ENCODE results near the gene IQCM.

The IQCM gene

GRCh38 chr4:149498246-149498645 lies 317.4 kb downstream of the IQCM start (continued):
- TF ChIP-seq ZNF211 (tag by site-specific recombination; IDR thresholded peaks at IDR 0.05; ENCODE audit: low read depth) (no peak), ZSCAN16 (tag by site-specific recombination; IDR thresholded peaks at IDR 0.05) (no peak)

- H3K4me1 ChIP-seq (ENCODE audit: control insufficient read depth, insufficient read depth, low read length), result no peaks in the 10 kb centered on the region
- H3K36me3 ChIP-seq (ENCODE audit: control insufficient read depth in 2 of 2, insufficient read depth in 1 of 2, low read length in 2 of 2), result no peaks in the 10 kb centered on the region
- no peaks in the 10 kb centered on the region for H3K9me3 ChIP-seq (ENCODE audit: control insufficient read depth, insufficient read depth, low read depth, low read length)
- no peak overlapping the region for H3K4me3 ChIP-seq (ENCODE audit: low read depth, low read length)
- POLR2A ChIA-PET, result no interaction called here
- no peak overlapping the region for H3K27ac ChIP-seq (ENCODE audit: extremely low read depth, low read depth, low read length)
- TF ChIP-seq ZNF146 (tag by site-specific recombination; IDR thresholded peaks at IDR 0.05), result no peak
- no peak for TF ChIP-seq ZNF792 (tag by site-specific recombination; IDR thresholded peaks at IDR 0.05)
- no peak for TF ChIP-seq SP3 (tag by site-specific recombination; IDR thresholded peaks at IDR 0.05)
- TF ChIP-seq ZNF624 (tag by site-specific recombination; IDR thresholded peaks at IDR 0.05), result no peak
- TF ChIP-seq, protein P1, sequence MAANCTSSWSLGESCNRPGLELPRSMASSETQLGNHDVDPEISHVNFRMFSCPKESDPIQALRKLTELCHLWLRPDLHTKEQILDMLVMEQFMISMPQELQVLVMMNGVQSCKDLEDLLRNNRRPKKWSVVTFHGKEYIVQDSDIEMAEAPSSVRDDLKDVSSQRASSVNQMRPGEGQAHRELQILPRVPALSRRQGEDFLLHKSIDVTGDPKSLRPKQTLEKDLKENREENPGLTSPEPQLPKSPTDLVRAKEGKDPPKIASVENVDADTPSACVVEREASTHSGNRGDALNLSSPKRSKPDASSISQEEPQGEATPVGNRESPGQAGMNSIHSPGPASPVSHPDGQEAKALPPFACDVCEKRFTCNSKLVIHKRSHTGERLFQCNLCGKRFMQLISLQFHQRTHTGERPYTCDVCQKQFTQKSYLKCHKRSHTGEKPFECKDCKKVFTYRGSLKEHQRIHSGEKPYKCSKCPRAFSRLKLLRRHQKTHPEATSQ (tag by site-specific recombination; IDR thresholded peaks at IDR 0.05), result no peak
- no peak for TF ChIP-seq HOXA7 (CRISPR knock-in tag; IDR thresholded peaks at IDR 0.05; ENCODE audit: borderline replicate concordance)
- TF ChIP-seq ZNF433 (tag by site-specific recombination; IDR thresholded peaks at IDR 0.05; ENCODE audit: low read depth), result no peak
- TF ChIP-seq ZNF292 (tag by site-specific recombination; IDR thresholded peaks at IDR 0.05; ENCODE audit: borderline replicate concordance, low read depth), result no peak
- TF ChIP-seq, protein P2, sequence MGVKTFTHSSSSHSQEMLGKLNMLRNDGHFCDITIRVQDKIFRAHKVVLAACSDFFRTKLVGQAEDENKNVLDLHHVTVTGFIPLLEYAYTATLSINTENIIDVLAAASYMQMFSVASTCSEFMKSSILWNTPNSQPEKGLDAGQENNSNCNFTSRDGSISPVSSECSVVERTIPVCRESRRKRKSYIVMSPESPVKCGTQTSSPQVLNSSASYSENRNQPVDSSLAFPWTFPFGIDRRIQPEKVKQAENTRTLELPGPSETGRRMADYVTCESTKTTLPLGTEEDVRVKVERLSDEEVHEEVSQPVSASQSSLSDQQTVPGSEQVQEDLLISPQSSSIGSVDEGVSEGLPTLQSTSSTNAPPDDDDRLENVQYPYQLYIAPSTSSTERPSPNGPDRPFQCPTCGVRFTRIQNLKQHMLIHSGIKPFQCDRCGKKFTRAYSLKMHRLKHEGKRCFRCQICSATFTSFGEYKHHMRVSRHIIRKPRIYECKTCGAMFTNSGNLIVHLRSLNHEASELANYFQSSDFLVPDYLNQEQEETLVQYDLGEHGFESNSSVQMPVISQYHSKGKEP (tag by site-specific recombination; IDR thresholded peaks at IDR 0.05), result no peak
- TF ChIP-seq ZNF221 (tag by site-specific recombination; IDR thresholded peaks at IDR 0.05; ENCODE audit: borderline replicate concordance), result no peak
- no peak for TF ChIP-seq HOXC10 (CRISPR knock-in tag; IDR thresholded peaks at IDR 0.05)
- no peak for TF ChIP-seq ZNF585B (tag by site-specific recombination; IDR thresholded peaks at IDR 0.05)
- no peak for TF ChIP-seq ZNF473 (tag by site-specific recombination; IDR thresholded peaks at IDR 0.05)
- TF ChIP-seq SCRT2 (tag by site-specific recombination; IDR thresholded peaks at IDR 0.05), result no peak
- no peak for TF ChIP-seq MZF1 (tag by site-specific recombination; IDR thresholded peaks at IDR 0.05; ENCODE audit: borderline replicate concordance)
- TF ChIP-seq SP2 (tag by site-specific recombination; IDR thresholded peaks at IDR 0.05), result no peak
- TF ChIP-seq ZNF701 (tag by site-specific recombination; IDR thresholded peaks at IDR 0.05), result no peak
- TF ChIP-seq ZNF610 (tag by site-specific recombination; IDR thresholded peaks at IDR 0.05; ENCODE audit: borderline replicate concordance), result no peak
- TF ChIP-seq ZNF214 (tag by site-specific recombination; IDR thresholded peaks at IDR 0.05; ENCODE audit: borderline replicate concordance), result no peak
- CTCF ChIA-PET, result interaction anchor here (0.7 kb wide), 1 partner anchor 9 kb away, joined by 6 read pairs; no protein-coding TSS in a partner anchor
Observed at GRCh38 chr4:149493492-149493891, 322.2 kb downstream of the IQCM start.

DNA sequence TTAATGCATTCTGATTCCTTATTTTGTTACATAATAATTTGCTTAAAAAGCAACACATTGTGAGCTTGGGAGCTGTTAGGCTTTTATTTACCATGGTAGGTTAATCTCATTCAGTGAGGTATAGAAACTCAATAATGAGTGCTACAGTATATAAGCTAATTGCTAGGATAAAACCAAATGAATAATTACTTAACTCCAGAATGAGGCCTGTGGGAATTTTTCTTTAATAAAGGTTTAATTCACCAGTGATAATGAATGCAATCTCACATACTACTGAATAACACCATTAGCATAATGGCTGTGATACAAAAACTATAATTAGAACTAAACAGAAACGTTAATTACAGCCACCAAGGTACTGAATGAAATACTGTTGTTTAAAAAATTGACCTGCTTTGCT lies 326.3 kb downstream of the IQCM start:
- no peak for TF ChIP-seq ZSCAN23 (tag by site-specific recombination; IDR thresholded peaks at IDR 0.05)
- TF ChIP-seq ZNF473 (tag by site-specific recombination; IDR thresholded peaks at IDR 0.05), result no peak
- no peak for TF ChIP-seq SP7 (tag by site-specific recombination; IDR thresholded peaks at IDR 0.05)
- TF ChIP-seq ZNF830 (tag by site-specific recombination; IDR thresholded peaks at IDR 0.05; ENCODE audit: low read depth), result no peak
- no peak for TF ChIP-seq ZNF549 (tag by site-specific recombination; IDR thresholded peaks at IDR 0.05)
- no peak for TF ChIP-seq ZNF121 (tag by site-specific recombination; IDR thresholded peaks at IDR 0.05)
- H3K4me1 ChIP-seq (ENCODE audit: control insufficient read depth, insufficient read depth, low read length), result no peaks in the 10 kb centered on the region
- CTCF ChIA-PET, result no interaction called here
- H3K27ac ChIP-seq (ENCODE audit: extremely low read depth, low read depth, low read length), result no peak overlapping the region
- POLR2A ChIA-PET, result no interaction called here
- no peaks in the 10 kb centered on the region for H3K36me3 ChIP-seq (ENCODE audit: control insufficient read depth in 2 of 2, insufficient read depth in 1 of 2, low read length in 2 of 2)
- H3K9me3 ChIP-seq (ENCODE audit: control insufficient read depth, insufficient read depth, low read depth, low read length), result no peaks in the 10 kb centered on the region
- no peak overlapping the region for H3K4me3 ChIP-seq (ENCODE audit: low read depth, low read length)
